Skeletal muscle tissue (tissue), 2 donors: ENCODE measurements around the gene MAL. TPM values are rescaled to one million over a fixed set of nuclear protein-coding genes. Genes with fewer than 3 reads are reported as not detected.

Source experiments
- small RNA-seq: library from RNA; depleted of rRNA; stranded (forward); fragments of <200 nt; gene quantifications from one replicate; pipeline ENCODE3, GENCODE V24; 2014
- total RNA-seq: library from RNA; depleted of rRNA; stranded (reverse); fragments of >200 nt; gene quantifications from one replicate; pipeline ENCODE4 v1.2.3, GENCODE V29; 2014

MAL gene
- total RNA-seq, 1 donor from 2014 or later: 4.2 TPM

Small RNAs within 50 kb of the gene (small RNA-seq; reads per million reads assigned to genes)
- not detected for gene RN7SL575P

Other genes with a start within 250 kb of the MAL start
- gene TEKT4, start 154.3 kb upstream of the MAL start, total RNA-seq: under 0.01 TPM
- 36.5 TPM for gene MRPS5, start 96.1 kb downstream of the MAL start, total RNA-seq
- 22.4 TPM for gene ZNF514, start 134.1 kb downstream of the MAL start, total RNA-seq
- 8.4 TPM for gene ZNF2, start 140.1 kb downstream of the MAL start, total RNA-seq
- 4.7 TPM for gene ZNF892, start 181.8 kb downstream of the MAL start, total RNA-seq
- under 0.01 TPM for gene PROM2, start 248.7 kb downstream of the MAL start, total RNA-seq